GM12872 (cell line): ENCODE data around the gene TRAF2.

Experiments
- TF ChIP-seq, protein P1 (sequence below): IDR thresholded peaks from 3 replicates; pipeline ENCODE4 v1.5.1; 2011; ENCODE audit warnings: low read depth, mild to moderate bottlenecking, low read length, moderate library complexity; ENCODE audit not compliant: insufficient read depth

TRAF2 gene

GRCh38 chr9:136926154-136926704, 39.9 kb downstream of the TRAF2 start:
- TF ChIP-seq, protein P1, sequence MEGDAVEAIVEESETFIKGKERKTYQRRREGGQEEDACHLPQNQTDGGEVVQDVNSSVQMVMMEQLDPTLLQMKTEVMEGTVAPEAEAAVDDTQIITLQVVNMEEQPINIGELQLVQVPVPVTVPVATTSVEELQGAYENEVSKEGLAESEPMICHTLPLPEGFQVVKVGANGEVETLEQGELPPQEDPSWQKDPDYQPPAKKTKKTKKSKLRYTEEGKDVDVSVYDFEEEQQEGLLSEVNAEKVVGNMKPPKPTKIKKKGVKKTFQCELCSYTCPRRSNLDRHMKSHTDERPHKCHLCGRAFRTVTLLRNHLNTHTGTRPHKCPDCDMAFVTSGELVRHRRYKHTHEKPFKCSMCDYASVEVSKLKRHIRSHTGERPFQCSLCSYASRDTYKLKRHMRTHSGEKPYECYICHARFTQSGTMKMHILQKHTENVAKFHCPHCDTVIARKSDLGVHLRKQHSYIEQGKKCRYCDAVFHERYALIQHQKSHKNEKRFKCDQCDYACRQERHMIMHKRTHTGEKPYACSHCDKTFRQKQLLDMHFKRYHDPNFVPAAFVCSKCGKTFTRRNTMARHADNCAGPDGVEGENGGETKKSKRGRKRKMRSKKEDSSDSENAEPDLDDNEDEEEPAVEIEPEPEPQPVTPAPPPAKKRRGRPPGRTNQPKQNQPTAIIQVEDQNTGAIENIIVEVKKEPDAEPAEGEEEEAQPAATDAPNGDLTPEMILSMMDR, result 0 out of 3 replicates have a peak, but pooled peaks have one; percentile 27

GRCh38 chr9:136926749-136927148, 40.4 kb downstream of the TRAF2 start:
- TF ChIP-seq, protein P1, result no peak

DNA sequence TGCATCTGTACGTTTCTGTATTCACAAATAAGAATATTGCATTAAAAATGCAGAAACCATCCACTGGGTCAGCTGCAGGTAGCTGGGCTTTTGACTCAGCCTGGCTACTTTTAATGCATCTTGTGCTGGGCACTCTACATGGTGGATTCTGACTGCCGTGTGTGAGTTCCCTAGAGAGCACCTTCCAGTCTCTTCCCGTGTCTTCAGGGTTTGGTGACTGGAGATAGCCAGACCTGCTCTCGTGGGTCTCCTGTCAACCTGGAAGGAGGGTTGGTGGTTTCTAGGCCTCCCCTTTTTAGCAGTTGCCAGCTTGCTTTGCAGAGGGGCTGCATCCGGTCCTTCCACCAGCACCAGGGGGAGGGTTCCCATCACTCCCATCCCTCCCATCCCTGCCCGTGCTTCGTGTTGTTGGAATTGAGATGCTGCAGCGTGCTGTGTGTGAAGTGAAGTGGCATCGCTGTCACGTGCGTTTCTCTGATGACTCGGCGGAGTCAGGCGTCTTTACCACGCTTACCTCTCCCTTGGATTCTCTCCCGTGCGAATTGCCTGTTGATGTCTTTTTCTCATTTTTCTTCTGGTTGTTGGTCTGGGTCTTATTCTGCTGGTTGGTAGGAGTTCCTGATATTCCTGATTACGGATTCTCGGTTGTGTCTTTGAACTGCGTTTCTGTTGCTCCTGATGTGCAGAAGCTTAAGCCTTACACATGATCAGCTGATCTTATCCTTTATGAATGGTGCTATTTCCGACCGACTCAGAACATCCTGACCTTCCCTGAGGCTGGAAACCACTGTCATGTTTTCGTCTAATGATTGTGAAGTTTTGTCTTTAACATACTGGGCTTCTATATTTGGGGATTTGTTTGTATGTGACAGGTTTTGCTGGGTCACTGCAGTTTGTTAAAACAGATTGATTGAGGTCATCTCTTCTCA, 41.3 kb downstream of the TRAF2 start:
- TF ChIP-seq, protein P1, result no peak

GRCh38 chr9:136928591-136928990, 42.3 kb downstream of the TRAF2 start:
- TF ChIP-seq, protein P1, result no peak

- TF ChIP-seq, protein P1, result no peak
Observed at GRCh38 chr9:136930014-136930413, 43.7 kb downstream of the TRAF2 start.

- TF ChIP-seq, protein P1, result no peak
Observed at GRCh38 chr9:136931611-136932130, 45.4 kb downstream of the TRAF2 start.

DNA sequence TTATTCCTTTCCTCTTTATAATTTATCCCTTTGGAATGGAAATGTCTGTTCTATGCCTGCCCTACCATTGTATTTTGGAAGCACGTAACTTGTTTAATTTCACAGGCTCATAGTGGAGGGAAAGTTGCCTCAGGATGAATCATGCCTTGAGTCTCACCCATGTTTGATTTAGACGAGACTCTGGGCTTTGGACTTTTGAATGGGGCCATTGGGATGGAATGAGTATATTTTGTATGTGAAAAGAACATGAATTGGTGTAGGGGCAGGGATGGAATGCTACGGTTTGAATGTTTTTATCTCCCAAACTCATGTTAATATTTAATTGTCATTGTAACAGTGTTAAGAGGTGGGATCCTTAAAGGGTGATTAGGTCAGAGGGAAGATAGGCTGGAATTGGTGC, 48.0 kb downstream of the TRAF2 start:
- TF ChIP-seq, protein P1, result no peak
